ENCODE measurements around the gene LRRC4B.

GRCh38 chr19:50520822-50521465, 47.3 kb downstream of the LRRC4B start:
- no peak for TF ChIP-seq CTCF (IDR thresholded peaks at IDR 0.05)
- TF ChIP-seq POLR2AphosphoS5 (IDR thresholded peaks at IDR 0.05), result no peak
- TF ChIP-seq POLR2A (IDR thresholded peaks at IDR 0.05), result no peak
